Measurements from ENCODE around the gene DUSP16. TPM values are rescaled to one million over a fixed set of nuclear protein-coding genes. Genes with fewer than 3 reads are reported as not detected.
"Not testable (repeated sequence)": the region's sequence is repeated elsewhere in the genome, so short reads cannot be mapped to it uniquely, and the experiment has no call there.

DUSP16 gene
- total RNA-seq, 1 donor from 2014 or later = 52.1 TPM

DNA sequence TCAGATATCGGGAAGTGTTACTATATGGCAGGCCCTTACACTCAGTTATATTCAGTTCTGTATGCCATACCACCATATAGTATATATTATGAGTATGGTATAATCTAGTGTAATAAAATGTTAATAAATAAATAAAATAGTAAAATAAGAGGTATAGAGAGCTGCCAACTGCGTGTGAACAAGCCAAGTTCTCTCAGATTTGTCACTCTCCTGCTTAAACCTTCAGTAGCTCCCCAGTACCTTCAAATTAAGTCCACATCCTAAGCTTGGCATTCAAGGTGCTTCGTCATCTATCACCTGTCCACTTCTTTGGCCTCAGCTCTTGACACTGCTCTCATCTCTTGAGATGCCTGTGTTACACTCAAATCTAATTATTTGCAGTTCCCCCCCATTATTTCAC, 36.2 kb upstream of the DUSP16 start:
- TF ChIP-seq, protein P1, sequence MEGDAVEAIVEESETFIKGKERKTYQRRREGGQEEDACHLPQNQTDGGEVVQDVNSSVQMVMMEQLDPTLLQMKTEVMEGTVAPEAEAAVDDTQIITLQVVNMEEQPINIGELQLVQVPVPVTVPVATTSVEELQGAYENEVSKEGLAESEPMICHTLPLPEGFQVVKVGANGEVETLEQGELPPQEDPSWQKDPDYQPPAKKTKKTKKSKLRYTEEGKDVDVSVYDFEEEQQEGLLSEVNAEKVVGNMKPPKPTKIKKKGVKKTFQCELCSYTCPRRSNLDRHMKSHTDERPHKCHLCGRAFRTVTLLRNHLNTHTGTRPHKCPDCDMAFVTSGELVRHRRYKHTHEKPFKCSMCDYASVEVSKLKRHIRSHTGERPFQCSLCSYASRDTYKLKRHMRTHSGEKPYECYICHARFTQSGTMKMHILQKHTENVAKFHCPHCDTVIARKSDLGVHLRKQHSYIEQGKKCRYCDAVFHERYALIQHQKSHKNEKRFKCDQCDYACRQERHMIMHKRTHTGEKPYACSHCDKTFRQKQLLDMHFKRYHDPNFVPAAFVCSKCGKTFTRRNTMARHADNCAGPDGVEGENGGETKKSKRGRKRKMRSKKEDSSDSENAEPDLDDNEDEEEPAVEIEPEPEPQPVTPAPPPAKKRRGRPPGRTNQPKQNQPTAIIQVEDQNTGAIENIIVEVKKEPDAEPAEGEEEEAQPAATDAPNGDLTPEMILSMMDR (conservative IDR thresholded peaks at IDR 0.05) = no peak
- peak overlapping the region; percentile 6 for H3K4me3 Mint-ChIP-seq
- peak overlapping the region; percentile 85 for H3K27ac Mint-ChIP-seq
- H3K36me3 Mint-ChIP-seq = peaks cover 9% of the 10 kb centered on the region
- H3K27me3 Mint-ChIP-seq = peaks cover 8% of the 10 kb centered on the region
- DNase-seq (ENCODE audit: extremely low spot score, unreplicated experiment) = no peak
- no peaks in the 10 kb centered on the region for H3K4me1 Mint-ChIP-seq (ENCODE audit: unreplicated experiment)
- H3K9me3 Mint-ChIP-seq = peaks cover 6% of the 10 kb centered on the region

DNA sequence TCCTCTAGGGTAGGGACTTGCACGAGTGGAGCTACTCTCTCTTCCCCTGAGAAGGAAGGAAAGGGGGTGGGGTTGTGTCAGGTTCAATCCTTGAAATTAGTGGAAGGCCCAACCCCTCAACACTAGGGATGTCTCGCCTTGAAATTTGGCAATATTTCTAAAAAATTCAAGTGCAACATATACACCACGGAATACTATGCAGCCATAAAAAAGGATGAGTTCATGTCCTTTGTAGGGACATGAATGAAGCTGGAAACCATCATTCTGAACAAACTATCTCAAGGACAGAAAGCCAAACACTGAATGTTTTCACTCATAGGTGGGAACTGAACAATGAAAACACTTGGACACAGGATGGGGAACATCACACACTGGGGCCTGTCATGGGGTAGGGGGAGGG, 33.9 kb upstream of the DUSP16 start:
- H3K4me3 Mint-ChIP-seq = not testable (repeated sequence)
- H3K9me3 Mint-ChIP-seq = peaks cover 15% of the 10 kb centered on the region
- peaks cover 19% of the 10 kb centered on the region for H3K36me3 Mint-ChIP-seq

DNA sequence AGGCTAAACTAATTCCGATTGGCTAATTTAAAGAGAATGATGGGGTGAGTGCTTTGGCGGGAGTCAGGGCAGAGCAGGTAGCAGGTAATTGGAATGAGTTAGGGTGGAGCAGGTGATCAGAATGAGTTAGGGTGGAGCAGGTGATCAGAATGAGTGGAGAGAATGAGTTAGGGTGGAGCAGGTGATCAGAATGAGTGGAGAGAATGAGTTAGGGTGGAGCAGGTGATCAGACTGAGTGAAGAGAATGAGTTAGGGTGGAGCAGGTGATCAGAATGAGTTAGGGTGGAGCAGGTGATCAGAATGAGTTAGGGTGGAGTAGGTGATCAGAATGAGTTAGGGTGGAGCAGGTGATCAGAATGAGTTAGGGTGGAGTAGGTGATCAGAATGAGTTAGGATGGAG, 33.3 kb upstream of the DUSP16 start:
- DNase-seq (ENCODE audit: extremely low spot score, unreplicated experiment); H3K27ac Mint-ChIP-seq; H3K4me3 Mint-ChIP-seq; H3K4me1 Mint-ChIP-seq (ENCODE audit: unreplicated experiment): not testable (repeated sequence)
- Mint-ChIP-seq H3K27me3 (peaks cover 12% of the 10 kb centered on the region), H3K36me3 (peaks cover 19% of the 10 kb centered on the region), H3K9me3 (peaks cover 15% of the 10 kb centered on the region)

More for the DNA sequence above, 33.9 kb upstream of the DUSP16 start:
- not testable (repeated sequence) for DNase-seq (ENCODE audit: extremely low spot score, unreplicated experiment); H3K27ac Mint-ChIP-seq; H3K4me1 Mint-ChIP-seq (ENCODE audit: unreplicated experiment)
- H3K27me3 Mint-ChIP-seq = peaks cover 12% of the 10 kb centered on the region

DNA sequence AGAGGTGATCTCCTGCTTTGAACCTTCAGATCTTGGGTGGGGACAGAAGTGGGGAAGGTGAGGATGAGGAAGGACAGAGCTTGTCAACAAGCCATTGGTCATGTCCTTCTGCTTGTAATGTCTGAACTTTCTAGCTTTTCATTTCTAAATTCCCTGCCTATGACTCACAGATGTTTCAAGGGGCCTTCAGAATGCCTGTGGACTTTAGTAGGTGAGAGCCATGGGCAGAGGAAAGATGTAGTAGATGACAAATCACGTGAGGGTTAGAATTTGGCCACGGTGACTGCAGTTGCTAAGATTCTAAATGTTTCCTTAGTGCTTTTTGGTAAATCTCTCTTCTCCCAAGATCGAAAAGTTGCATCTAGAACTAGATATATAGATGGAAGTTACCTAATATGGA, 30.3 kb upstream of the DUSP16 start:
- H3K27ac Mint-ChIP-seq = peak overlapping the region; percentile 25
- H3K9me3 Mint-ChIP-seq = peaks cover 14% of the 10 kb centered on the region
- H3K4me3 Mint-ChIP-seq = peak overlapping the region; percentile 13
- TF ChIP-seq, protein P1 (conservative IDR thresholded peaks at IDR 0.05) = no peak
- peaks cover 11% of the 10 kb centered on the region for H3K27me3 Mint-ChIP-seq
- H3K36me3 Mint-ChIP-seq = peaks cover 17% of the 10 kb centered on the region
- H3K4me1 Mint-ChIP-seq (ENCODE audit: unreplicated experiment) = no peaks in the 10 kb centered on the region
- no peak for DNase-seq (ENCODE audit: extremely low spot score, unreplicated experiment)

DNA sequence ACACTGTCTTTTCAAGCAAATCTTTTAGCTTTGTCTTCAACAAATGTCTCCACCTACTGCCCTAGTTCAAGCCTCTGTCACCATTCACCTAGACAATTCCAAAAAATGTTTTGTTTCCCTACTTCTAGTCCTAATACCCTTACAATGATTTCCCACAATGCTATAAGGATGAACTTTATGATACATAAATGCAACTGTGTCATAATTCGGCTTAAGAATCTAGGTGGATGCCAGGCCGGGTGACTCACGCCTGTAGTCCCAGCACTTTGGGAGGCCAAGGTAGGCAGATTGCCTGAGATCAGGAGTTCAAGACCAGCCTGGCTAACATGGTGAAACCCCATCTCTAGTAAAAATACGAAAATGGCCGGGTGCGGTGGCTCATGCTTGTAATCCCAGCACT, 28.3 kb upstream of the DUSP16 start:
- no peak for DNase-seq (ENCODE audit: extremely low spot score, unreplicated experiment)
- Mint-ChIP-seq H3K9me3 (peaks cover 14% of the 10 kb centered on the region), H3K27ac (no peak overlapping the region), H3K4me1 (ENCODE audit: unreplicated experiment) (no peaks in the 10 kb centered on the region), H3K36me3 (peaks cover 22% of the 10 kb centered on the region), H3K4me3 (no peak overlapping the region), H3K27me3 (peaks cover 11% of the 10 kb centered on the region)
- TF ChIP-seq, protein P1 (conservative IDR thresholded peaks at IDR 0.05) = no peak

DNA sequence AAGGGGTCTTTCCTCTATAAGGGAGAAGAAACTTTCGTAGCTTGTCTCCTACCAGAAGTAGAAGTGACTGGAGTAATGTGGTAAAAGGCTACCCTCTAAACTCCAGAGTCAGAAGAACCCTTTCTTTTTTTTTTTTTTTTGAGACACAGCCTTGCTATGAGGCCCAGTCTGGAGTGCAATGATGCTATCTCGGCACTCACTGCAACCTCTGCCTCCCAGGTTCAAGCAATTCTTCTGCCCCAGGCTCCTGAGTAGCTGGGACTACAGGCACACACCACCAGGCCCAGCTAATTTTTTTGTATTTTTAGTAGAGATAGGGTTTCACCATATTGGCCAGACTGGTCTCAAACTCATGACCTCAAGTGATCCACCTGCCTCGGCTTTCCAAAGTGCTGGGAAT, 25.8 kb upstream of the DUSP16 start:
- peak overlapping the region; percentile 64 for H3K27ac Mint-ChIP-seq
- peaks cover 14% of the 10 kb centered on the region for H3K9me3 Mint-ChIP-seq
- H3K4me1 Mint-ChIP-seq (ENCODE audit: unreplicated experiment) = not testable (repeated sequence)

DNA sequence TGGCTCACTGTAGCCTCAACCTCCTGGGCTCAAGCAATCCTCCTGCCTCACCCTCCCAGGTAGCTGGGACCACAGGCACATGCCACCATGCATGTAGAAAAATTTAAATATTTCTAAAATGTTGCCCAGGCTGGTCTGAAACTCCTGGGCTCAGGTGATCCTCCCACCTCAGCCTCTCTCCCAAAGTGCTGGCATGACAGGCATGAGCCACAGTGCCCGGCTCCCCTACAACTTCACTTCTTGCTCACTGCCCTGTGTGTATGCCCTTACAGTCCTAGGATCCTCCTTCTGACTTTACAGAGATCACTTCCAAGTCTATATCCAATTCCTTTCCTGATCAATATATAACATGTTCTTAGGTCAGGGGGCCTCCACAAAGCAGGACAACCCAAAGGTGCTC, 25.2 kb upstream of the DUSP16 start:
- TF ChIP-seq, protein P1 (conservative IDR thresholded peaks at IDR 0.05) = no peak
- no peak for DNase-seq (ENCODE audit: extremely low spot score, unreplicated experiment)
- peaks cover 11% of the 10 kb centered on the region for H3K27me3 Mint-ChIP-seq
- H3K4me1 Mint-ChIP-seq (ENCODE audit: unreplicated experiment) = no peaks in the 10 kb centered on the region
- no peak overlapping the region for H3K4me3 Mint-ChIP-seq
- H3K9me3 Mint-ChIP-seq = peaks cover 12% of the 10 kb centered on the region
- H3K27ac Mint-ChIP-seq = peak overlapping the region; percentile 38
- peaks cover 17% of the 10 kb centered on the region for H3K36me3 Mint-ChIP-seq

More for the DNA sequence above, 25.8 kb upstream of the DUSP16 start:
- DNase-seq (ENCODE audit: extremely low spot score, unreplicated experiment); H3K4me3 Mint-ChIP-seq: not testable (repeated sequence)
- H3K36me3 Mint-ChIP-seq = peaks cover 22% of the 10 kb centered on the region
- peaks cover 11% of the 10 kb centered on the region for H3K27me3 Mint-ChIP-seq

Data from type B pancreatic cell (in vitro differentiated cells).